GM12864 (cell line): ENCODE data around the gene LECT2.

Source experiments
- DNase-seq: peaks from one replicate; pipeline ENCODE4 v3.0.0-alpha.2; 2011; ENCODE audit warnings: low read depth
- H3K4me3 ChIP-seq: 2 replicates; pipeline ENCODE4 v1.5.1; 2011; ENCODE audit warnings: mild to moderate bottlenecking, low read depth, low read length, control low read depth
- CTCF ChIP-seq: IDR thresholded peaks from 2 replicates; pipeline ENCODE4 v1.5.1; 2011; ENCODE audit warnings: low read depth, mild to moderate bottlenecking, moderate library complexity, low read length, control low read depth, inconsistent platforms; ENCODE audit errors: missing control alignments

The LECT2 gene

GRCh38 chr5:135921388-135921787 is 33.4 kb downstream of the LECT2 start:
- TF ChIP-seq CTCF, result no peak
- no peak for DNase-seq

GRCh38 chr5:135920199-135920598 is 34.6 kb downstream of the LECT2 start:
- no peak for DNase-seq
- TF ChIP-seq CTCF, result no peak
- no peak overlapping the region for H3K4me3 ChIP-seq

More at GRCh38 chr5:135921388-135921787, 33.4 kb downstream of the LECT2 start:
- no peak overlapping the region for H3K4me3 ChIP-seq

- DNase-seq, result no peak
- no peak for TF ChIP-seq CTCF
- H3K4me3 ChIP-seq, result no peak overlapping the region
Observed at GRCh38 chr5:135916638-135917263, 38.0 kb downstream of the LECT2 start.

- no peak for DNase-seq
- no peak for TF ChIP-seq CTCF
- H3K4me3 ChIP-seq, result no peak overlapping the region
Observed at GRCh38 chr5:135915466-135916001, 39.2 kb downstream of the LECT2 start.

GRCh38 chr5:135913713-135914626 is 40.8 kb downstream of the LECT2 start:
- no peak for DNase-seq
- TF ChIP-seq CTCF, result no peak
- H3K4me3 ChIP-seq, result no peak overlapping the region

- no peak for TF ChIP-seq CTCF
- H3K4me3 ChIP-seq, result no peak overlapping the region
- DNase-seq, result no peak
Observed at GRCh38 chr5:135905144-135905543, 49.6 kb downstream of the LECT2 start.
